SK-N-SH (cell line): Measurements from ENCODE around the gene DNAJC5.

Experiments
- CTCF ChIP-seq: fragments of 200-600 bp; sonication (generic); IDR thresholded peaks from 2 replicates; pipeline ENCODE4 v1.6.1; 2017; ENCODE audit warnings: antibody characterized with exemption, mild to moderate bottlenecking, moderate library complexity
- EP300 ChIP-seq, 2 experiments: IDR thresholded peaks; 2 replicates each; pipeline versions ENCODE4 v1.4.0 to v1.6.1; 2012; ENCODE audit warnings: borderline replicate concordance in 1 of 2, low read depth in 1 of 2, low read length in 1 of 2
- GABPA ChIP-seq: IDR thresholded peaks from 2 replicates; pipeline ENCODE4 v1.4.0; 2012; ENCODE audit warnings: low read depth, mild to moderate bottlenecking
- JUND ChIP-seq: IDR thresholded peaks from 2 replicates; pipeline ENCODE4 v1.4.0; 2012
- MAX ChIP-seq: IDR thresholded peaks from 2 replicates; pipeline ENCODE4 v1.4.0; 2012; ENCODE audit warnings: low read depth
- NRF1 ChIP-seq: IDR thresholded peaks from 2 replicates; pipeline ENCODE4 v1.6.1; 2012; ENCODE audit warnings: low read depth, mild to moderate bottlenecking, low read length
- POLR2AphosphoS5 ChIP-seq: IDR thresholded peaks from 2 replicates; pipeline ENCODE4 v1.6.1; 2012; ENCODE audit warnings: low read depth, low read length
- REST ChIP-seq: IDR thresholded peaks from 2 replicates; pipeline ENCODE4 v1.6.1; 2012; ENCODE audit warnings: mild to moderate bottlenecking, low read depth, low read length, moderate library complexity
- SMC3 ChIP-seq: IDR thresholded peaks from 2 replicates; pipeline ENCODE4 v1.6.1; 2012; ENCODE audit warnings: low read depth, low read length, improper control_type of control experiment
- TEAD4 ChIP-seq: IDR thresholded peaks from 2 replicates; pipeline ENCODE4 v1.4.0; 2012; ENCODE audit warnings: mild to moderate bottlenecking, borderline replicate concordance; ENCODE audit not compliant: insufficient read depth
- TF ChIP-seq, protein P1 (sequence below): IDR thresholded peaks from 2 replicates; pipeline ENCODE4; 2012

- TF ChIP-seq GABPA, result no peak
- no peak for TF ChIP-seq CTCF
- TF ChIP-seq POLR2AphosphoS5, result no peak
- TF ChIP-seq JUND, result no peak
- TF ChIP-seq REST, result no peak
- TF ChIP-seq, protein P1, sequence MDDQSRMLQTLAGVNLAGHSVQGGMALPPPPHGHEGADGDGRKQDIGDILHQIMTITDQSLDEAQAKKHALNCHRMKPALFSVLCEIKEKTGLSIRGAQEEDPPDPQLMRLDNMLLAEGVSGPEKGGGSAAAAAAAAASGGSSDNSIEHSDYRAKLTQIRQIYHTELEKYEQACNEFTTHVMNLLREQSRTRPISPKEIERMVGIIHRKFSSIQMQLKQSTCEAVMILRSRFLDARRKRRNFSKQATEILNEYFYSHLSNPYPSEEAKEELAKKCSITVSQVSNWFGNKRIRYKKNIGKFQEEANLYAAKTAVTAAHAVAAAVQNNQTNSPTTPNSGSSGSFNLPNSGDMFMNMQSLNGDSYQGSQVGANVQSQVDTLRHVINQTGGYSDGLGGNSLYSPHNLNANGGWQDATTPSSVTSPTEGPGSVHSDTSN, result no peak
- TF ChIP-seq MAX, result no peak
- TF ChIP-seq TEAD4, result no peak
- no peak for TF ChIP-seq NRF1
- no peak for TF ChIP-seq SMC3
- TF ChIP-seq EP300 (IDR thresholded peaks at IDR 0.05; ENCODE audit: borderline replicate concordance in 1 of 2, low read depth in 1 of 2, low read length in 1 of 2), result no peak
These were observed 40.1 kb upstream of the DNAJC5 start for GRCh38 chr20:63854766-63855362.
